ENCODE data around the gene KLRC1.
"Not testable (repeated sequence)": the region's sequence is repeated elsewhere in the genome, so short reads cannot be mapped to it uniquely, and the experiment has no call there.

KLRC1 gene

GRCh38 chr12:10420334-10420733 lies 32.8 kb downstream of the KLRC1 start, which contains the start of gene KLRC3:
Gene KLRC3, minus strand, starts transcription at chr12:10420595. Its CDS starts 45 bp downstream, at chr12:10420550.
- DNase-seq, result not testable (repeated sequence)

- DNase-seq, result no peak
These were observed 43.8 kb downstream of the KLRC1 start, which contains the start of gene KLRC4 for GRCh38 chr12:10409392-10409791. Gene KLRC4, minus strand, starts transcription at chr12:10409757. Its CDS starts 182 bp downstream, at chr12:10409575.

GRCh38 chr12:10408842-10409241 lies 44.3 kb downstream of the KLRC1 start:
- no peak for DNase-seq

- no peak for DNase-seq
These were observed 46.5 kb downstream of the KLRC1 start for GRCh38 chr12:10406725-10407124.

GRCh38 chr12:10405294-10405693 lies 47.9 kb downstream of the KLRC1 start:
- no peak for DNase-seq

GRCh38 chr12:10404798-10405197 lies 48.4 kb downstream of the KLRC1 start:
- no peak for DNase-seq

- no peak for DNase-seq
These were observed 52.3 kb downstream of the KLRC1 start for GRCh38 chr12:10400829-10401228.

- DNase-seq, result no peak
These were observed 55.0 kb downstream of the KLRC1 start for GRCh38 chr12:10398168-10398567.

GRCh38 chr12:10397296-10397695 lies 55.9 kb downstream of the KLRC1 start:
- no peak for DNase-seq

- not testable (repeated sequence) for DNase-seq
These were observed 57.0 kb downstream of the KLRC1 start for GRCh38 chr12:10396176-10396575.

Measured in activated effector memory CD4-positive, alpha-beta T cell treated with Interleukin-2 at 50 U/mL for 16 hours (primary cell).